Skeletal muscle satellite cell (primary cell): ENCODE data around the gene WASHC2A.
"Not testable (repeated sequence)": the region's sequence is repeated elsewhere in the genome, so short reads cannot be mapped to it uniquely, and the experiment has no call there.

ENCODE experiments used
- H3K27me3 ChIP-seq: 2 replicates; pipeline ENCODE4 v1.7.0; 2013; ENCODE audit warnings: low read length; ENCODE audit not compliant: control insufficient read depth, insufficient read depth
- H3K36me3 ChIP-seq: 2 replicates; pipeline ENCODE4 v1.7.0; 2013; ENCODE audit warnings: mild to moderate bottlenecking, control low read depth, low read length; ENCODE audit not compliant: insufficient read depth
- H3K4me1 ChIP-seq: 2 replicates; pipeline ENCODE4 v1.7.0; 2013; ENCODE audit warnings: low read length; ENCODE audit not compliant: control insufficient read depth, insufficient read depth
- H3K4me2 ChIP-seq: 2 replicates; pipeline ENCODE4 v1.7.0; 2013; ENCODE audit warnings: mild to moderate bottlenecking, low read length
- H3K4me3 ChIP-seq: 2 replicates; pipeline ENCODE4 v1.7.0; 2013; ENCODE audit warnings: low read length
- H3K9ac ChIP-seq: 2 replicates; pipeline ENCODE4 v1.7.0; 2013; ENCODE audit warnings: mild to moderate bottlenecking, low read depth, low read length, moderate library complexity
- H3K9me3 ChIP-seq: replicated peaks from 2 replicates; pipeline ENCODE4 v1.7.0; 2013; ENCODE audit warnings: mild to moderate bottlenecking, control low read depth, low read length

WASHC2A gene

GRCh38 chr10:50169506-50169905, 101.8 kb downstream of the WASHC2A start:
- H3K4me1 ChIP-seq, H3K9me3 ChIP-seq, H3K36me3 ChIP-seq, H3K9ac ChIP-seq, H3K4me2 ChIP-seq, H3K27me3 ChIP-seq, H3K4me3 ChIP-seq: not testable (repeated sequence)

GRCh38 chr10:50174788-50175525, 107.2 kb downstream of the WASHC2A start:
- not testable (repeated sequence) for H3K27me3 ChIP-seq, H3K9me3 ChIP-seq, H3K4me1 ChIP-seq, H3K4me2 ChIP-seq, H3K4me3 ChIP-seq, H3K36me3 ChIP-seq, H3K9ac ChIP-seq
